GM12878 (cell line): ENCODE results near the gene PDZD2. TPM values are rescaled to one million over a fixed set of nuclear protein-coding genes. Genes with fewer than 3 reads are reported as not detected.

Experiments used
- ATAC-seq: fragments of 200-7000 bp; cut with Tn5 transposase; 3 replicates; pipeline ENCODE4 v1.9.1; 2020; ENCODE audit warnings: mild to moderate bottlenecking, moderate library complexity
- BruUV-seq: library from RNA; stranded (reverse); fragments of 400-500 nt; replicated peaks from 2 replicates; lab custom pipeline; 2021; lab: Mats Ljungman, UMichigan
- CTCF ChIA-PET: fragments of 300-600 bp; sonication (Branson Sonifier 250); formaldehyde crosslinking; extraction: SDS; loops from one replicate; lab custom pipeline; 2021; ENCODE audit warnings: inconsistent platforms; lab: Yijun Ruan, JAX
- POLR2A ChIA-PET: fragments of 350-600 bp; formaldehyde crosslinking; extraction: SDS; loops from one replicate; lab custom pipeline; 2021; ENCODE audit warnings: inconsistent platforms; lab: Charles Lee
- RAD21 ChIA-PET: fragments of 300-600 bp; sonication (Branson Sonifier 250); formaldehyde crosslinking; loops from one replicate; lab custom pipeline; 2023; ENCODE audit warnings: antibody characterized with exemption; ENCODE audit not compliant: unreplicated experiment; lab: Charles Lee
- SMC1A ChIA-PET: fragments of 300-600 bp; sonication (Branson Sonifier 250); formaldehyde crosslinking; loops from one replicate; lab custom pipeline; 2023; ENCODE audit not compliant: unreplicated experiment, uncharacterized antibody; lab: Charles Lee
- DNase-seq: peaks from one replicate; pipeline ENCODE4 v3.0.0-alpha.2; 2011; ENCODE audit warnings: low read depth, low spot score
- FAIRE-seq: peaks from 3 replicates; lab custom pipeline; 2011; peaks lifted over from hg19 to GRCh38; lab: Jason Lieb, UNC
- H2AFZ ChIP-seq: 2 replicates; pipeline ENCODE4 v1.6.0; 2011; ENCODE audit warnings: low read depth, low read length, control low read depth; ENCODE audit not compliant: control insufficient read depth
- H3K27ac ChIP-seq: 2 replicates; pipeline ENCODE4 v1.5.1; 2011; ENCODE audit warnings: control low read depth; ENCODE audit not compliant: control insufficient read depth, insufficient read depth
- H3K27me3 ChIP-seq, 2 experiments: replicated peaks in 1 of 2; 2 replicates each; pipeline versions ENCODE4 v1.6.0 to v1.6.1; 2011; ENCODE audit warnings: low read length in 1 of 2; ENCODE audit not compliant: control insufficient read depth in 2 of 2, insufficient read depth in 2 of 2
- H3K36me3 ChIP-seq, 2 experiments: 2 replicates each; pipeline ENCODE4 v1.5.1; 2011; ENCODE audit warnings: low read length in 1 of 2; ENCODE audit not compliant: control insufficient read depth in 2 of 2, insufficient read depth in 2 of 2
- H3K4me1 ChIP-seq: 2 replicates; pipeline ENCODE4 v1.6.1; 2011; ENCODE audit warnings: mild to moderate bottlenecking, low read length, moderate library complexity, mixed read lengths; ENCODE audit not compliant: control insufficient read depth, insufficient read depth
- H3K4me2 ChIP-seq: 2 replicates; pipeline ENCODE4 v1.6.0; 2011; ENCODE audit warnings: control low read depth; ENCODE audit not compliant: control insufficient read depth, insufficient read depth
- H3K4me3 ChIP-seq: fragments of 200-600 bp; sonication (generic); 2 replicates; pipeline ENCODE4 v1.5.1; 2016
- H3K79me2 ChIP-seq: 2 replicates; pipeline ENCODE4 v1.6.0; 2011; ENCODE audit warnings: low read length; ENCODE audit not compliant: control insufficient read depth, insufficient read depth
- H3K9ac ChIP-seq: 2 replicates; pipeline ENCODE4 v1.8.0; 2011; ENCODE audit warnings: low read length, control low read depth, mixed read lengths; ENCODE audit not compliant: control insufficient read depth, insufficient read depth
- H3K9me3 ChIP-seq: replicated peaks from 3 replicates; pipeline ENCODE4 v1.5.1; 2011; ENCODE audit warnings: mild to moderate bottlenecking, low read length; ENCODE audit not compliant: control insufficient read depth, insufficient read depth
- H4K20me1 ChIP-seq: 2 replicates; pipeline ENCODE4 v1.6.0; 2011; ENCODE audit not compliant: control insufficient read depth, insufficient read depth
- CEBPB ChIP-seq, 2 experiments: fragments of 150-350 bp in 1 of 2; IDR thresholded peaks; 2 replicates each; pipeline ENCODE4 v1.6.1; 2012 to 2014; ENCODE audit warnings: low read depth in 2 of 2, low read length in 2 of 2, borderline replicate concordance in 1 of 2, inconsistent platforms in 1 of 2
- CUX1 ChIP-seq: IDR thresholded peaks from 2 replicates; pipeline ENCODE4 v1.6.1; 2012; ENCODE audit warnings: improper control_type of control experiment, low read depth, low read length; ENCODE audit not compliant: insufficient replicate concordance
- ELK1 ChIP-seq: IDR thresholded peaks from 2 replicates; pipeline ENCODE4 v1.6.1; 2012; ENCODE audit warnings: low read depth, low read length, improper control_type of control experiment
- FOXM1 ChIP-seq: IDR thresholded peaks from 2 replicates; pipeline ENCODE4 v1.6.1; 2012; ENCODE audit warnings: low read depth, mild to moderate bottlenecking, inconsistent platforms, low read length, moderate library complexity
- GATAD2B ChIP-seq: fragments of 450-650 bp; conservative IDR thresholded peaks from 2 replicates; pipeline ENCODE4 v1.6.1; 2017; ENCODE audit warnings: low read depth, mild to moderate bottlenecking, moderate library complexity
- HDAC6 ChIP-seq: fragments of 200-600 bp; sonication (generic); IDR thresholded peaks from one replicate; pipeline ENCODE4 v1.8.0; 2017; ENCODE audit warnings: antibody characterized with exemption; ENCODE audit not compliant: unreplicated experiment
- NFXL1 ChIP-seq: fragments of 450-650 bp; IDR thresholded peaks from 2 replicates; pipeline ENCODE4 v1.6.1; 2017; ENCODE audit warnings: antibody characterized with exemption, mild to moderate bottlenecking, borderline replicate concordance
- NR2C2 ChIP-seq: IDR thresholded peaks from 2 replicates; pipeline ENCODE4 v1.6.1; 2011; ENCODE audit warnings: borderline replicate concordance, low read depth; ENCODE audit not compliant: control insufficient read depth, insufficient read length
- PKNOX1 ChIP-seq: fragments of 450-650 bp; IDR thresholded peaks from 2 replicates; pipeline ENCODE4 v1.6.1; 2016; ENCODE audit warnings: mild to moderate bottlenecking
- PML ChIP-seq: IDR thresholded peaks from 2 replicates; pipeline ENCODE4 v1.6.1; 2012; ENCODE audit warnings: low read length, inconsistent platforms
- RUNX3 ChIP-seq: IDR thresholded peaks from 2 replicates; pipeline ENCODE4 v1.6.1; 2012; ENCODE audit warnings: low read length, inconsistent platforms
- TARDBP ChIP-seq: IDR thresholded peaks from 2 replicates; pipeline ENCODE4 v1.6.1; 2016; ENCODE audit warnings: borderline replicate concordance
- WRNIP1 ChIP-seq: IDR thresholded peaks from 2 replicates; pipeline ENCODE4 v1.6.1; 2011; ENCODE audit warnings: low read depth, low read length, improper control_type of control experiment, borderline replicate concordance
- ZSCAN29 ChIP-seq: fragments of 450-650 bp; IDR thresholded peaks from 2 replicates; pipeline ENCODE4 v1.6.1; 2017; ENCODE audit warnings: mild to moderate bottlenecking, moderate library complexity
- WGBS: methylation state at CpG from one replicate; pipeline ENCODE4 v1.1.6; 2016; ENCODE audit warnings: low lambda C conversion rate; ENCODE audit not compliant: insufficient replicate concordance, insufficient coverage; ENCODE audit errors: missing lambda C conversion rate; 5-methylcytosine and 5-hydroxymethylcytosine counted together
- in situ Hi-C: fragments of 300-500 bp; cut with MboI; formaldehyde crosslinking; loops from 9 replicates; pipeline ENCODE4 v1.14.3; 2018; ENCODE audit warnings: mixed read lengths
- intact Hi-C: fragments of 100-400 bp; cut with micrococcal nuclease; formaldehyde crosslinking; loops from one replicate; pipeline ENCODE4 v1.14.2; 2022; ENCODE audit not compliant: unreplicated experiment
- polyA plus RNA-seq, 11 experiments: library from polyadenylated mRNA; depleted of rRNA in 4 of 11; unstranded in 6 of 11; stranded (reverse) in 5 of 11; fragments of >200 nt; fragmentation: Nextera tagmentation in 4 of 11; fragmentation: Illumina TruSeq in 1 of 11; extraction: Ambion mirVana in 4 of 11; extraction: Trizol in 1 of 11; gene quantifications; 1 replicate in 1 of 11; 2 replicates in 10 of 11; pipeline versions ENCODE4 v1.2.1 to v1.2.3, GENCODE V29; 2011 to 2016; ENCODE audit warnings: inconsistent platforms in 2 of 11, missing spikeins in 2 of 11, low read depth in 1 of 11
- total RNA-seq, 4 experiments: library from RNA; depleted of rRNA in 3 of 4; stranded (reverse); fragments of >200 nt in 3 of 4; fragmentation: Illumina TruSeq in 1 of 4; extraction: Trizol in 1 of 4; gene quantifications; 2 replicates each; pipeline versions ENCODE4 v1.2.1 to v1.2.3, GENCODE V29; 2013 to 2021

Gene PDZD2
- total and polyA plus RNA-seq, 10 of the 15 experiments (the other 5 are each of a cell fraction or from before 2014, with no cell fraction given), result 0.01 to 0.58 (median 0.29) TPM; not detected in 3

GRCh38 chr5:31596354-31596753 is 42.6 kb upstream of the PDZD2 start:
- in situ Hi-C loops, result no loop called here
- FAIRE-seq (no peak), DNase-seq (no peak), ATAC-seq (no peak)
- H3K4me2 ChIP-seq, result no peak overlapping the region
- intact Hi-C loops, result no loop called here
- H3K79me2 ChIP-seq, result no peaks in the 10 kb centered on the region
- 9% methylated on average over 1 of the region's 1 CpG for WGBS
- no TSS peak for BruUV-seq
- H3K36me3 ChIP-seq, result no peaks in the 10 kb centered on the region
- H3K9me3 ChIP-seq, result no peaks in the 10 kb centered on the region
- ChIA-PET POLR2A (no interaction called here), RAD21 (no interaction called here), SMC1A (interaction anchor here (1.4 kb wide), 1 partner anchor 11 kb away, joined by 3 read pairs; no protein-coding TSS in a partner anchor), CTCF (no interaction called here)
- no peaks in the 10 kb centered on the region; the same call in 1 of the 2 replicates for H3K4me1 ChIP-seq
- H2AFZ ChIP-seq, result no peak overlapping the region
- no peak overlapping the region for H3K27ac ChIP-seq
- H4K20me1 ChIP-seq, result no peaks in the 10 kb centered on the region
- no peaks in the 10 kb centered on the region for H3K27me3 ChIP-seq
- no peak overlapping the region for H3K4me3 ChIP-seq
- no peak overlapping the region for H3K9ac ChIP-seq
- TF ChIP-seq NFXL1 (no peak), RUNX3 (no peak), FOXM1 (no peak), WRNIP1 (no peak), PKNOX1 (no peak), ELK1 (no peak), HDAC6 (no peak), PML (no peak), TARDBP (no peak), GATAD2B (no peak), CEBPB (IDR thresholded peaks at IDR 0.05; ENCODE audit: borderline replicate concordance in 1 of 2, low read depth in 2 of 2, low read length in 2 of 2) (no peak), NR2C2 (no peak), ZSCAN29 (no peak), CUX1 (no peak)
